ENCODE measurements around the gene CAPN15.

CAPN15 gene

DNA sequence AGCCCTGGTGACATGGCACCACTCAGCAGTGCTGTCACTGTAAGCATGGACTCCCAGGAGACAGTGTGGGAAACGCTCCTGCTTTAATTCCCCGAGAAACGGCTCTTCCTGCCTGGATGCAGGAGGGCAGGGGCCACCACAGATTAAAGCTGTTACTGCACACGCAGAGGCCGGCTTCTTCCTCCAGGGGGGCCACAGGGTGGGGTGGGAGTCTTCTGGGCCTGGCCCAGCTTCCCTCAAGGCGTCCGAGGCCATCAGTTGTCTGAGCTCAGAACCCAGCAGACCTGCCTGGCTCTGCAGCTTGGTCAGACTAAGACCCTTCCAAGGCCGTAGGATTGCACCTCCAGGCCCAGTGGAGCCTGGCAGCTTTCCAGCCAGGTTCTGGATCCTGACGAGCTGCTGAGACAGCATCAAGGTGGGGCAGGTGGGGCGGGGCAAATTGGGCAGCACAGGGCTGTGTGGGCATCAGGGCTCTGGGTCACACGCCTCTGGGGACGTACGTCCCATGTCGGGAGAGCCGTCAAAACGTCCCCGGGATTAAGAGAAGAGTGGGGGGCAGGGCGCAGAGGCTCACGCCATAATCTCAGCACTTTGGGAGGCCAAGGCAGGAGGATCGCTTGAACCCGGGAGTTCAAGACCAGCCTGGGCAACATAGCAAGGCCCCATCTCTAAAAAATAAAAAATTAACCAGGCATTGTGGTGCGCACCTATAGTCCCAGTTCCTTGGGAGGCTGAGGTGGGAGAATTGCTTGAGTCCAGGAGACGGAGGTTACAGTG, 5.0 kb upstream of the CAPN15 start:
- no peak overlapping the region for H3K4me3 ChIP-seq (ENCODE audit: low read length)
- DNase-seq (ENCODE audit: low read depth), result no peak
- TF ChIP-seq, protein P1, sequence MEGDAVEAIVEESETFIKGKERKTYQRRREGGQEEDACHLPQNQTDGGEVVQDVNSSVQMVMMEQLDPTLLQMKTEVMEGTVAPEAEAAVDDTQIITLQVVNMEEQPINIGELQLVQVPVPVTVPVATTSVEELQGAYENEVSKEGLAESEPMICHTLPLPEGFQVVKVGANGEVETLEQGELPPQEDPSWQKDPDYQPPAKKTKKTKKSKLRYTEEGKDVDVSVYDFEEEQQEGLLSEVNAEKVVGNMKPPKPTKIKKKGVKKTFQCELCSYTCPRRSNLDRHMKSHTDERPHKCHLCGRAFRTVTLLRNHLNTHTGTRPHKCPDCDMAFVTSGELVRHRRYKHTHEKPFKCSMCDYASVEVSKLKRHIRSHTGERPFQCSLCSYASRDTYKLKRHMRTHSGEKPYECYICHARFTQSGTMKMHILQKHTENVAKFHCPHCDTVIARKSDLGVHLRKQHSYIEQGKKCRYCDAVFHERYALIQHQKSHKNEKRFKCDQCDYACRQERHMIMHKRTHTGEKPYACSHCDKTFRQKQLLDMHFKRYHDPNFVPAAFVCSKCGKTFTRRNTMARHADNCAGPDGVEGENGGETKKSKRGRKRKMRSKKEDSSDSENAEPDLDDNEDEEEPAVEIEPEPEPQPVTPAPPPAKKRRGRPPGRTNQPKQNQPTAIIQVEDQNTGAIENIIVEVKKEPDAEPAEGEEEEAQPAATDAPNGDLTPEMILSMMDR (conservative IDR thresholded peaks at IDR 0.05; ENCODE audit: low read length), result no peak

DNA sequence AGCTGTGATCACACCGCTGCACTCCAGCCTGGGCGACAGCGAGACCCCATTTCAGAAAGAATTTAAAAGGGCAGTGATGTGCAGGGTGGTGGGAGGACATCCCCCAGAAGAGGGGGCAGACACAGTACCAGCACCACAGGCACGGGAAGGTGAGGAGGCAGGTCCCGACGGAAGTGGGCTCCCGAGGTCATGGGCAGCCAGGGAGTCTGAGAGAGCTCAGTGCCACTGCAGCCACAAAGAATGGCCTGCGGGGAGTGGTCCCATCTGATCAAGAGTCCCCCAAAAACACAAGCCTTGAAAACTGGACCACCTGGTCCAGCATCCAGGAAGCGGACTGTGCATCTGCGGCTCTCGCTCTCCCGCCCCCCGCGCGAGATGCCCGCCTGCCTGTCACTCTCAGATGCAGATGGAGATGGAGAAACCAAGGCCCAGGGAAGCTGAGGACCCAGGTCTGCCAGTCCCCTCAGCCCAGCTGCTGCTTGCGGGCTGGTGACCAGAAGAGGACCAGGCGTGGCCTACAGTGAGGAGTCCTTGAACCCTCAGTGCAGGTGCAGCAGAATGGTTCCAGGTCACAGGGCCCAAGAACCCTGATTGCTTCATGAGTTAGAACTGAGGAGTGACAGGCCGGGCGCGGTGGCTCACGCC, 4.3 kb upstream of the CAPN15 start:
- TF ChIP-seq, protein P1 (conservative IDR thresholded peaks at IDR 0.05; ENCODE audit: low read length), result no peak
- DNase-seq (ENCODE audit: low read depth), result no peak

DNA sequence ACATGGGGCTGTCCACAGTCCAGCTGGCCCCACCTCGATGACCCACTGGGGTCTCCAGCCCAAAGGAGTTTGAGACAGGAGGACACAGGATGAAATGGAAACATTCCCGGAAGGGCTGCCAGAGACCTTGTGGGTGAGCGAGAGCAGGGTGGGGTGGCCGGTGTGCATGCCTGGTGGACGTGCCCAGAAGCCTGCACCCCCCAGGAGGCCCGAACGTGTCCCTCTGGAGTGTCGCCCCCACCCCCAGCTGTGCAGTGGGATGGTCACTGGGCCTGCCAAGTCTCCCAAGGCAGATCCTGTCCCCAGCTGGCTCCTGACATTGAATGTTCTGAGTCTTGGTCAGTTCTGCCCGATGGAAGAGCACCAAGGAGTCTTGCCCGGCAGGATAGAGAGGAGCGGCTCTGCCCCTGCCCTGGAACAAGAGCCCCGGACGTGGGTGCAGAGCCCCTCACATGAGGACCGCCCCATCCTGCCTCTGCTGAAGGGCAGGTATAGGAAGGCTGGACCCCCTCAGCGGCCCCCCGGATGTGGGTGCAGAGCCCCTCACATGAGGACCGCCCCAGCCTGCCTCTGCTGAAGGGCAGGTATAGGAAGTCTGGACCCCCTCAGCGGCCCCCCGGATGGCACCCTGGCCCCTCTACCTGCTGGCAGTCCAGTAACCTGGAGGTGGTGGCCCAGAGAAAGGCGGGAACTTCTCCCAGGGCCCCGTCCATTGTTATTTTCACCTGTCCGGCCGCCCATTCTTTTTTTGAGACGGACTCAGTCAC, 3.1 kb upstream of the CAPN15 start:
- H3K4me3 ChIP-seq (ENCODE audit: low read length), result no peak overlapping the region
- TF ChIP-seq, protein P1 (conservative IDR thresholded peaks at IDR 0.05; ENCODE audit: low read length), result no peak
- DNase-seq (ENCODE audit: low read depth), result no peak

More for the DNA sequence above, 4.3 kb upstream of the CAPN15 start:
- no peak overlapping the region for H3K4me3 ChIP-seq (ENCODE audit: low read length)

DNA sequence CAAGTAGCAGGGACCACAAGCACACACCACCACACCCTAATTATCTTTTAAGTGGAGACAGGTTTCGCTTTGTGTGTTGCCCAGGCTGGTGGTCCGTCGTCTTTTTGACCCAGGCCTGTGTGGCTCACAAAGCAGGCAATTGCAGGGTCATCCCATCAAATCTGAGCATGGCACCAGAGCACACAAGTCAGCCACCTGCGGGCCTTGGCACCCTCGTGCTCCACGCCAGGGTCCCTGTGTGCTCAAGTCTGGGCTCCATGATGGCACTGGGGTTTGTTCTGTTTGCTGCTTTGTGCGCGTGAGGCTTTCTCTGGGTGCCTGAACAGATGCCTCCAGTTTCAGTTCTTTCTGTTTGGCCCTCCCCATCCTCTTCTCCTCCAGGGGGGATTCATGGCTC, 2.4 kb upstream of the CAPN15 start:
- no peak overlapping the region for H3K4me3 ChIP-seq (ENCODE audit: low read length)
- TF ChIP-seq, protein P1 (conservative IDR thresholded peaks at IDR 0.05; ENCODE audit: low read length), result no peak
- DNase-seq (ENCODE audit: low read depth), result no peak

DNA sequence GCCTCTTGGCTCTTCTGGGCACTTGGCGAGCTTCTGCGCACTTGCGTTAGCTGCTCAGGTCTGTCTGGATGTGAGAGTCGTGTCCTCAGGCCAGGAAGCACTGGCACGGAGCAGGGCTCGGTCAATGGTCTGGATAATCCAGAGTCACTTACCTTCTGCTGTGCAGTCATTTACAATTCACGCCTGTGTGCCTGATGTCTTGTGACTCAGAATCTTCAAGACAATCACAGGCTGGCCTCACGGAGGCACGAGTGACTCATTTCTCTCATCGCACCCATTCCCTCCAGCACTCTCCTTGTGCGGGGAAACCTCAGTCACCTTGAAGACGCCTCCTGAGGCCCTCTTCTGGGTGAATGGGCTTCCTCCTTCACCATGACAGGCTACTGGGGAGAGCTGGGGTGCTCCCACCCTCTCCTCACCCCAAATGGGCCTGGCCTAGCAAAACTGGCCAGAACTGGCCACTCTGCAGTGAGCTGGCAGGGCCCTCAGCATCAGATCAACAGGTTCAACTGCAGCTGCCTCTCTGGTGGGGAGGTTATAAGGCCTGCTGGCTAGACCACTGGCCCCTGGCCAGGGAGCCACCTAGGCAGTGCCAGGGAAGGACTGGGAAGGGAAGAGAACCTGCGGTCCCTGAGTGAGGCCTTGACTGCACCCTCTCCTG, 1.9 kb upstream of the CAPN15 start:
- TF ChIP-seq, protein P1 (conservative IDR thresholded peaks at IDR 0.05; ENCODE audit: low read length), result no peak
- H3K4me3 ChIP-seq (ENCODE audit: low read length), result peak overlapping the region; percentile 80
- peak; percentile 82 for DNase-seq (ENCODE audit: low read depth)

DNA sequence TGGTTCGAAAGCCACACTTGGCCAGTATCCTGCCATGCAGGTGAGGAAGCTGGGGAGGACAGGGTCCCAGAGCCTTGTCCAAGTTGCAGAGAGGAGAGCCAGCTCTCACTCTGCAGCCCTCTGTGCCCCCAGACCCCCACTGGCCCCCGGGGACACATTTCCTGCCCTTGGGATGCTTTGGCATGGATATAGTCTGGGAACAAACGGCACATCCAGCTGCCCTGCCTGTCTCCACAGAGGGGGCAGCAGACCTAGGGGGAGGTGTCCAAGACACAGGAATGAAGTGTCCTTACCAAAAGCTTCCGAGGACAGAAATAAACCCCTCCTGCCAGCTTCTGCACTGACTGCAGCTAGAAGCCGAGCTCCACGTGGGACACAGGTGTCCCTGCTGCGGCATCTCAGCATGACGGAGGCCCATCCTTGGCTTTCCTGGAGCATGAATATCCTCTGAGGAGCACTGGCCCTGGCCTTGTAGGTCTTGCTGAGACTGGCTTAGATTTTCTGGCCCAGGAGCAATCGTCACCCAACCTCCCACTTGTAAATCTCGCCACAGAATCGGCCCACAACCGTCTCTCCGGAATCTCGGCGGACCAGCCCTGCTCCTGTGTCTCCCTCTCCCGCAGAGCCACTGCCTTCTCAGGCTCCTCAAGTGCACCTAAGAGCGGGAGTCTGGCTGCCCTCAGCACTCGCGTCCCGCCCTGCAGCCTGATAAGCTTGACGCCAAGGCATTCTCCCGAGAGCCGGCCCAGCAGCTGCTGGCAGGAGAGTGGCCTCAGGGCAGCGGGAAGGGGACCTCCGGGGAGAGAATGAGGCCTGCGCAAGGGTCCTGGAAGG, 1.1 kb upstream of the CAPN15 start:
- peak; percentile 40 for DNase-seq (ENCODE audit: low read depth)
- H3K4me3 ChIP-seq (ENCODE audit: low read length), result peak overlapping the region; percentile 80
- TF ChIP-seq, protein P1 (conservative IDR thresholded peaks at IDR 0.05; ENCODE audit: low read length), result no peak
